HCT116 (cell line): ENCODE results near the gene CD109. TPM values are rescaled to one million over a fixed set of nuclear protein-coding genes. Genes with fewer than 3 reads are reported as not detected.

ENCODE experiments used
- ATAC-seq: fragments of 200-7000 bp; cut with Tn5 transposase; 2 replicates; pipeline ENCODE4 v1.9.1; 2020; ENCODE audit warnings: mild to moderate bottlenecking, moderate library complexity
- BruUV-seq: library from RNA; stranded (reverse); fragments of 400-500 nt; replicated peaks from 2 replicates; lab custom pipeline; 2021; lab: Mats Ljungman, UMichigan
- CTCF ChIA-PET: fragments of 300-600 bp; sonication (Branson Sonifier 250); formaldehyde crosslinking; loops from one replicate; lab custom pipeline; 2021; ENCODE audit warnings: antibody characterized with exemption; lab: Charles Lee
- POLR2A ChIA-PET: fragments of 300-600, 350-600 bp; sonication (Branson Sonifier 250); formaldehyde crosslinking; loops from one replicate; lab custom pipeline; 2021; ENCODE audit warnings: antibody characterized with exemption; lab: Charles Lee
- RAD21 ChIA-PET, 2 experiments: fragments of 300-600 bp; sonication (Branson Sonifier 250); formaldehyde crosslinking; loops; one replicate each; lab custom pipeline; 2023; ENCODE audit warnings: low total read pairs in 2 of 2; ENCODE audit not compliant: uncharacterized antibody in 2 of 2, unreplicated experiment in 2 of 2, low non-redundant PET in 1 of 2; lab: Charles Lee
- DNase-seq: peaks from one replicate; pipeline ENCODE4 v3.0.0-alpha.2; 2010; ENCODE audit warnings: low read depth, low spot score
- H2AFZ ChIP-seq: fragments of 200-600 bp; shearing (Covaris generic), sonication (generic); 2 replicates; pipeline ENCODE4 v1.6.1; 2017; ENCODE audit warnings: low read depth, mixed run types, mixed read lengths, antibody characterized with exemption, low read length; ENCODE audit not compliant: poor library complexity, severe bottlenecking
- H3K27ac ChIP-seq: 2 replicates; pipeline ENCODE4 v1.5.1; 2012; ENCODE audit warnings: low read depth, low read length
- H3K27me3 ChIP-seq: fragments of 200-600 bp; sonication (generic); 2 replicates; pipeline ENCODE4 v1.6.1; 2016; ENCODE audit warnings: mixed run types, low read length, mixed read lengths; ENCODE audit not compliant: insufficient read depth
- H3K36me3 ChIP-seq, 2 experiments: fragments of 200-500 bp in 1 of 2; fragments of 200-600 bp in 1 of 2; sonication (Bioruptor generic) in 1 of 2; sonication (generic) in 1 of 2; 2 replicates each; pipeline versions ENCODE4 v1.5.1 to v1.6.1; 2014 to 2016; ENCODE audit warnings: low read length in 2 of 2, inconsistent platforms in 1 of 2, mixed read lengths in 1 of 2, mixed run types in 1 of 2; ENCODE audit not compliant: insufficient read depth in 2 of 2, control insufficient read depth in 1 of 2
- H3K4me1 ChIP-seq, 2 experiments: fragments of 200-600 bp in 1 of 2; sonication (generic) in 1 of 2; 2 replicates each; pipeline versions ENCODE4 v1.5.1 to v1.6.1; 2012 to 2017; ENCODE audit warnings: low read length in 2 of 2, inconsistent platforms in 1 of 2, mild to moderate bottlenecking in 1 of 2, mixed read lengths in 1 of 2, mixed run types in 1 of 2, moderate library complexity in 1 of 2; ENCODE audit not compliant: insufficient read depth in 2 of 2, control insufficient read depth in 1 of 2
- H3K4me2 ChIP-seq: fragments of 200-600 bp; sonication (generic); 2 replicates; pipeline ENCODE4 v1.6.1; 2017; ENCODE audit warnings: mixed run types, low read length, mixed read lengths
- H3K4me3 ChIP-seq, 2 experiments: fragments of 200-600 bp in 1 of 2; sonication (generic) in 1 of 2; replicated peaks in 1 of 2; 2 replicates each; pipeline ENCODE4 v1.5.1; 2011 to 2016; ENCODE audit warnings: low read length in 2 of 2, control low read depth in 1 of 2, low read depth in 1 of 2, mild to moderate bottlenecking in 1 of 2, mixed read lengths in 1 of 2, mixed run types in 1 of 2
- H3K79me2 ChIP-seq: fragments of 200-600 bp; sonication (generic); 2 replicates; pipeline ENCODE4 v1.6.1; 2017; ENCODE audit warnings: mild to moderate bottlenecking, mixed run types, low read length, moderate library complexity, mixed read lengths; ENCODE audit not compliant: insufficient read depth
- H3K9ac ChIP-seq: fragments of 200-600 bp; sonication (generic); 2 replicates; pipeline ENCODE4 v1.6.1; 2016; ENCODE audit warnings: low read length, mixed read lengths
- H3K9me2 ChIP-seq: fragments of 200-600 bp; sonication (generic), shearing (Covaris generic); 2 replicates; pipeline ENCODE4 v1.6.1; 2017; ENCODE audit warnings: mixed run types, mild to moderate bottlenecking, moderate library complexity; ENCODE audit not compliant: insufficient read depth
- H3K9me3 ChIP-seq, 2 experiments: fragments of 200-500 bp in 1 of 2; fragments of 200-600 bp in 1 of 2; sonication (Bioruptor generic) in 1 of 2; sonication (generic) in 1 of 2; 2 replicates each; pipeline ENCODE4 v1.6.1; 2014 to 2017; ENCODE audit warnings: low read length in 2 of 2, mixed read lengths in 2 of 2, inconsistent platforms in 1 of 2, low read depth in 1 of 2, mild to moderate bottlenecking in 1 of 2, mixed run types in 1 of 2, moderate library complexity in 1 of 2; ENCODE audit not compliant: control insufficient read depth in 1 of 2, insufficient read depth in 1 of 2
- H4K20me1 ChIP-seq: fragments of 200-600 bp; sonication (generic), shearing (Covaris generic); 2 replicates; pipeline ENCODE4 v1.6.1; 2017; ENCODE audit warnings: mixed run types, mild to moderate bottlenecking, moderate library complexity; ENCODE audit not compliant: insufficient read depth
- CEBPB ChIP-seq: IDR thresholded peaks from 2 replicates; pipeline ENCODE4 v1.6.1; 2012; ENCODE audit warnings: low read depth
- EGR1 ChIP-seq: IDR thresholded peaks from 2 replicates; pipeline ENCODE4 v1.6.1; 2012; ENCODE audit warnings: low read depth
- EZH2phosphoT487 ChIP-seq: fragments of 200-600 bp; IDR thresholded peaks from 2 replicates; pipeline ENCODE4 v1.6.1; 2018; ENCODE audit warnings: antibody characterized with exemption, borderline replicate concordance
- FOSL1 ChIP-seq: IDR thresholded peaks from 2 replicates; pipeline ENCODE4 v1.6.1; 2012; ENCODE audit warnings: low read depth
- JUND ChIP-seq: IDR thresholded peaks from 2 replicates; pipeline ENCODE4 v1.6.1; 2012
- POLR2AphosphoS5 ChIP-seq: IDR thresholded peaks from 2 replicates; pipeline ENCODE4 v1.6.1; 2011; ENCODE audit warnings: mild to moderate bottlenecking, low read depth, low read length, moderate library complexity
- RAD21 ChIP-seq: IDR thresholded peaks from 2 replicates; pipeline ENCODE4 v1.6.1; 2012; ENCODE audit warnings: low read depth, mild to moderate bottlenecking
- SIN3A ChIP-seq: IDR thresholded peaks from 2 replicates; pipeline ENCODE4 v1.6.1; 2012; ENCODE audit warnings: low read depth
- SP1 ChIP-seq: IDR thresholded peaks from 2 replicates; pipeline ENCODE4 v1.6.1; 2012; ENCODE audit warnings: low read depth
- SRF ChIP-seq: IDR thresholded peaks from 2 replicates; pipeline ENCODE4 v1.6.1; 2012; ENCODE audit warnings: low read depth
- TCF7L2 ChIP-seq: IDR thresholded peaks from 2 replicates; pipeline ENCODE4 v1.7.0; 2011; ENCODE audit warnings: borderline replicate concordance, inconsistent platforms; ENCODE audit not compliant: insufficient read depth, insufficient read length; ENCODE audit errors: extremely low read depth
- YY1 ChIP-seq: IDR thresholded peaks from 2 replicates; pipeline ENCODE4 v1.6.1; 2011; ENCODE audit warnings: low read length, low read depth, moderate library complexity, mild to moderate bottlenecking; ENCODE audit not compliant: insufficient replicate concordance; ENCODE audit errors: extremely low read depth
- ZFX ChIP-seq: fragments of 450-650 bp; IDR thresholded peaks from 2 replicates; pipeline ENCODE4 v1.6.1; 2017
- ZNF274 ChIP-seq: fragments of 200-500 bp; sonication (Bioruptor generic); IDR thresholded peaks from 2 replicates; pipeline ENCODE4 v1.6.1; 2014; ENCODE audit warnings: mild to moderate bottlenecking, low read depth, low read length, inconsistent platforms
- intact Hi-C: fragments of 100-400 bp; cut with micrococcal nuclease; formaldehyde crosslinking; loops from 2 replicates; pipeline ENCODE4 v1.10.0; 2022
- total RNA-seq: library from RNA; stranded (reverse); gene quantifications from one replicate; pipeline ENCODE4 v1.2.1, GENCODE V29; 2021; ENCODE audit not compliant: unreplicated experiment
- TF ChIP-seq, protein P1 (sequence below): IDR thresholded peaks from 2 replicates; pipeline ENCODE4 v1.6.1; 2012
- TF ChIP-seq, protein P2 (sequence below): IDR thresholded peaks from 2 replicates; pipeline ENCODE4 v1.6.1; 2012

The CD109 gene
- total RNA-seq, 1 experiment from 2014 or later, result 42.1 TPM

- intact Hi-C loops, result no loop called here
- Histone ChIP-seq H3K4me1 (peaks cover 27 to 42% of the 10 kb centered on the region in 2 experiments), H3K4me2 (peak overlapping the region; percentile 76), H2AFZ (peak overlapping the region; percentile 55), H3K9me3 (peaks cover 0 to 5% of the 10 kb centered on the region in 2 experiments; a peak in 1 of 4 replicates), H3K36me3 (no peaks in the 10 kb centered on the region; a peak in 1 of 4 replicates), H4K20me1 (no peaks in the 10 kb centered on the region), H3K9me2 (no peaks in the 10 kb centered on the region), H3K79me2 (peaks cover 12% of the 10 kb centered on the region), H3K4me3 (peak overlapping the region; percentile 55 to 67), H3K9ac (peak overlapping the region; percentile 85), H3K27ac (peak overlapping the region; percentile 93), H3K27me3 (no peaks in the 10 kb centered on the region)
- POLR2A ChIA-PET, result interaction anchor here (0.6 kb wide), 2 partner anchors 20 to 177 kb away, joined by 3 read pairs; no protein-coding TSS in a partner anchor
- CTCF ChIA-PET, result no interaction called here
- ATAC-seq (peak; percentile 60), DNase-seq (no peak)
- TF ChIP-seq JUND (no peak), SP1 (peak; percentile 15; the same call in 1 of the 2 replicates), TCF7L2 (no peak), POLR2AphosphoS5 (peak; percentile 53; the same call in 1 of the 2 replicates), SRF (no peak)
- TF ChIP-seq, protein P1, sequence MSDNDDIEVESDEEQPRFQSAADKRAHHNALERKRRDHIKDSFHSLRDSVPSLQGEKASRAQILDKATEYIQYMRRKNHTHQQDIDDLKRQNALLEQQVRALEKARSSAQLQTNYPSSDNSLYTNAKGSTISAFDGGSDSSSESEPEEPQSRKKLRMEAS, result peak; percentile 39
- TSS peak; percentile 39 for BruUV-seq
- RAD21 ChIA-PET, result no interaction called here
Measured at GRCh38 chr6:73696966-73697655, 1.1 kb downstream of the CD109 start.

DNA sequence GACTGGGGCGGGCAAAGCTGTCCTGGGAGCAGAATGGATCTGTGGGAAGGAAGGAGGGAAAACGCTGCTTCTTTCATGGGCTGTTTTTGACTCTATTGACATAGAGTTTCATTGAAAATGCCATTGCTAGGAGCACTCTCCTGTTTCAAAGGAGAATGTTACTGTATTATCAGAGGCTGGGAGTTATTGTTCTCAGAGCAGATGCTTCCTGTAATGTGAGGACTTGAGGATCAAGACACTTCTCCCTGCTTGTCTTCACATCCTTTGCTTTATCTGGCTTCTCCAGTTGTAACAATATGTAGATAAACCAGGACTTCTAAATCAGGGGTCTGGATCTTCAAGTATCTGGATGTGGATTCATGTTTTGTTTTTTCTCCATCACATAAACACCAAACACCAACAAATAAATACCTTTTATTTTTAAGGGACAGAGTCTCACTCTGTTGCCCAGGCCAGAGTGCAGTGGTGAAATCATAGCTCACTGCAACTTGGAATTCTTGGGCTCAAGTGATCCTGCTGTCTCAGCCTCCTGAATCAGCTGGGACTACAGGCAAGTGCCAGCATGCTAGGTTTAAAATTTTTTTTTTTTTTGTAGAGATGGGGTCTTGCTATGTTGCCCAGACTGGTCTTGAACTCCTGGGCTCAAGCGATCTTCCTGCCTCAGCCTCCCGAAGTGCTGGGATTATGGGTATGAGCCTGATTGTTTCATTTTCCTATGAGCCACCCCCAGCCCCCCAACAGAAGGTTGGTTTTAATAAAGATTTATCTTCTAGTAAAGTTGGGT, 3.9 kb downstream of the CD109 start:
- Histone ChIP-seq H2AFZ (no peak overlapping the region), H3K36me3 (no peaks in the 10 kb centered on the region; a peak in 1 of 4 replicates), H3K9ac (no peak overlapping the region), H3K27me3 (no peaks in the 10 kb centered on the region), H3K4me2 (no peak overlapping the region), H4K20me1 (no peaks in the 10 kb centered on the region), H3K27ac (no peak overlapping the region), H3K4me1 (peaks cover 39 to 60% of the 10 kb centered on the region in 2 experiments), H3K79me2 (peaks cover 12% of the 10 kb centered on the region), H3K9me3 (no peaks in the 10 kb centered on the region), H3K4me3 (no peak overlapping the region), H3K9me2 (no peaks in the 10 kb centered on the region)
- intact Hi-C loops, result no loop called here
- ATAC-seq (no peak), DNase-seq (no peak)
- ChIA-PET CTCF (no interaction called here), POLR2A (interaction anchor here (0.6 kb wide), 1 partner anchor 185 kb away, joined by 3 read pairs; no protein-coding TSS in a partner anchor), RAD21 (no interaction called here)
- BruUV-seq, result no TSS peak
- no peak for TF ChIP-seq ZFX
- TF ChIP-seq SIN3A, result no peak
- no peak for TF ChIP-seq TCF7L2
- TF ChIP-seq POLR2AphosphoS5, result no peak
- TF ChIP-seq YY1, result no peak
- TF ChIP-seq, protein P2, sequence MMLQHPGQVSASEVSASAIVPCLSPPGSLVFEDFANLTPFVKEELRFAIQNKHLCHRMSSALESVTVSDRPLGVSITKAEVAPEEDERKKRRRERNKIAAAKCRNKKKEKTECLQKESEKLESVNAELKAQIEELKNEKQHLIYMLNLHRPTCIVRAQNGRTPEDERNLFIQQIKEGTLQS, result no peak
- no peak for TF ChIP-seq CEBPB
- no peak for TF ChIP-seq EZH2phosphoT487
- TF ChIP-seq, protein P1, result no peak
- no peak for TF ChIP-seq RAD21
- no peak for TF ChIP-seq FOSL1
- no peak for TF ChIP-seq ZNF274
- no peak for TF ChIP-seq EGR1
